HepG2 (cell line): Measurements from ENCODE around the gene NGDN. TPM values are rescaled to one million over a fixed set of nuclear protein-coding genes. Genes with fewer than 3 reads are reported as not detected.

ENCODE experiments used
- EP300 ChIP-seq, 3 experiments: sonication (generic) in 1 of 3; formaldehyde crosslinking in 1 of 3; IDR thresholded peaks; 2 replicates each; pipeline versions ENCODE4 v1.5.1 to v1.6.1; 2011 to 2020; ENCODE audit warnings: low read depth in 2 of 3, low read length in 2 of 3, borderline replicate concordance in 1 of 3, improper control_type of control experiment in 1 of 3, mild to moderate bottlenecking in 1 of 3, missing genetic modification reagents in 1 of 3, moderate library complexity in 1 of 3
- FOXM1 ChIP-seq: sonication (generic); formaldehyde crosslinking; IDR thresholded peaks from 2 replicates; pipeline ENCODE4 v1.5.0; 2020; ENCODE audit warnings: missing genetic modification reagents
- HBP1 ChIP-seq: IDR thresholded peaks from 2 replicates; pipeline ENCODE4 v1.6.1; 2016; ENCODE audit warnings: low read depth, control low read depth
- HOXA5 ChIP-seq: sonication (generic); formaldehyde crosslinking; IDR thresholded peaks from 2 replicates; pipeline ENCODE4 v1.4.0; 2020; ENCODE audit warnings: missing genetic modification reagents
- JUND ChIP-seq: sonication (generic); formaldehyde crosslinking; IDR thresholded peaks from 2 replicates; pipeline ENCODE4 v1.8.0; 2022; ENCODE audit warnings: mild to moderate bottlenecking, missing genetic modification reagents
- KAT7 ChIP-seq: IDR thresholded peaks from 2 replicates; pipeline ENCODE4 v1.6.1; 2018; ENCODE audit warnings: borderline replicate concordance, missing compliant biosample characterization
- KDM4B ChIP-seq: sonication (generic); formaldehyde crosslinking; IDR thresholded peaks from 2 replicates; pipeline ENCODE4 v1.4.0; 2020; ENCODE audit warnings: missing genetic modification reagents
- NFAT5 ChIP-seq: sonication (generic); formaldehyde crosslinking; IDR thresholded peaks from 2 replicates; pipeline ENCODE4 v1.4.0; 2020; ENCODE audit warnings: missing genetic modification reagents
- NPAS2 ChIP-seq: sonication (generic); formaldehyde crosslinking; IDR thresholded peaks from 2 replicates; pipeline ENCODE4 v1.8.0; 2022; ENCODE audit warnings: mild to moderate bottlenecking, missing genetic modification reagents, borderline replicate concordance
- PBX3 ChIP-seq: sonication (generic); formaldehyde crosslinking; IDR thresholded peaks from 2 replicates; pipeline ENCODE4 v1.8.1; 2023; ENCODE audit warnings: missing genetic modification reagents, inconsistent platforms, borderline replicate concordance
- SNAI1 ChIP-seq: sonication (generic); formaldehyde crosslinking; IDR thresholded peaks from 2 replicates; pipeline ENCODE4 v1.5.0; 2020; ENCODE audit warnings: mild to moderate bottlenecking, missing genetic modification reagents, borderline replicate concordance
- SNAPC5 ChIP-seq: sonication (generic); formaldehyde crosslinking; IDR thresholded peaks from 2 replicates; pipeline ENCODE4 v1.8.1; 2023; ENCODE audit warnings: mild to moderate bottlenecking, missing genetic modification reagents, borderline replicate concordance
- ZNF235 ChIP-seq: sonication (generic); formaldehyde crosslinking; IDR thresholded peaks from 2 replicates; pipeline ENCODE4 v1.8.1; 2023; ENCODE audit warnings: mild to moderate bottlenecking, missing genetic modification reagents, borderline replicate concordance
- ZNF333 ChIP-seq: sonication (generic); formaldehyde crosslinking; IDR thresholded peaks from 2 replicates; pipeline ENCODE4 v1.4.0; 2020; ENCODE audit warnings: mild to moderate bottlenecking, missing genetic modification reagents, borderline replicate concordance
- ZNF350 ChIP-seq: sonication (generic); formaldehyde crosslinking; IDR thresholded peaks from 2 replicates; pipeline ENCODE4 v1.4.0; 2020; ENCODE audit warnings: mild to moderate bottlenecking, low read depth, missing genetic modification reagents, borderline replicate concordance
- polyA plus RNA-seq, 8 experiments: library from polyadenylated mRNA; depleted of rRNA in 3 of 8; stranded (reverse) in 7 of 8; unstranded in 1 of 8; fragments of >200 nt; fragmentation: Illumina TruSeq in 4 of 8; extraction: Trizol in 4 of 8; gene quantifications; 2 replicates each; pipeline versions ENCODE4 v1.2.1 to v1.2.3, GENCODE V29; 2011 to 2016; ENCODE audit warnings: low read depth in 4 of 8, missing spikeins in 1 of 8, mixed read lengths in 1 of 8; ENCODE audit not compliant: insufficient read depth in 1 of 8
- total RNA-seq, 5 experiments: library from RNA; depleted of rRNA; stranded (reverse); fragments of >200 nt; fragmentation: Illumina TruSeq; extraction: Trizol; gene quantifications; 2 replicates each; pipeline ENCODE4 v1.2.3, GENCODE V29; 2016; ENCODE audit warnings: low read depth in 1 of 5
- TF ChIP-seq, protein P1 (sequence below): IDR thresholded peaks from 2 replicates; pipeline ENCODE4 v1.6.1; 2012; ENCODE audit warnings: low read length, improper control_type of control experiment
- TF ChIP-seq, protein P2 (sequence below): sonication (generic); formaldehyde crosslinking; IDR thresholded peaks from 2 replicates; pipeline ENCODE4 v1.8.1; 2023; ENCODE audit warnings: missing genetic modification reagents, mild to moderate bottlenecking, borderline replicate concordance

NGDN gene
- total and polyA plus RNA-seq, 2 of the 13 experiments (the other 11 are each of a cell fraction or from before 2014, with no cell fraction given) = 154 to 216 TPM

GRCh38 chr14:23481362-23481970 is 12.0 kb downstream of the NGDN start (continued):
- TF ChIP-seq NPAS2 (no peak), KDM4B (CRISPR knock-in tag) (no peak), SNAPC5 (no peak), FOXM1 (CRISPR knock-in tag) (no peak), JUND (CRISPR knock-in tag) (no peak), KAT7 (no peak), ZNF333 (CRISPR knock-in tag) (no peak), HOXA5 (CRISPR knock-in tag) (0 out of 2 replicates have a peak, but pooled peaks have one; percentile 38), SNAI1 (CRISPR knock-in tag) (no peak), EP300 (IDR thresholded peaks at IDR 0.05; ENCODE audit: low read depth in 2 of 2, low read length in 2 of 2) (no peak), EP300 (CRISPR knock-in tag; IDR thresholded peaks at IDR 0.05; ENCODE audit: borderline replicate concordance) (no peak), ZNF235 (CRISPR knock-in tag) (no peak), PBX3 (CRISPR knock-in tag) (no peak), NFAT5 (no peak), ZNF350 (CRISPR knock-in tag) (no peak), HBP1 (no peak)
- TF ChIP-seq, protein P1, sequence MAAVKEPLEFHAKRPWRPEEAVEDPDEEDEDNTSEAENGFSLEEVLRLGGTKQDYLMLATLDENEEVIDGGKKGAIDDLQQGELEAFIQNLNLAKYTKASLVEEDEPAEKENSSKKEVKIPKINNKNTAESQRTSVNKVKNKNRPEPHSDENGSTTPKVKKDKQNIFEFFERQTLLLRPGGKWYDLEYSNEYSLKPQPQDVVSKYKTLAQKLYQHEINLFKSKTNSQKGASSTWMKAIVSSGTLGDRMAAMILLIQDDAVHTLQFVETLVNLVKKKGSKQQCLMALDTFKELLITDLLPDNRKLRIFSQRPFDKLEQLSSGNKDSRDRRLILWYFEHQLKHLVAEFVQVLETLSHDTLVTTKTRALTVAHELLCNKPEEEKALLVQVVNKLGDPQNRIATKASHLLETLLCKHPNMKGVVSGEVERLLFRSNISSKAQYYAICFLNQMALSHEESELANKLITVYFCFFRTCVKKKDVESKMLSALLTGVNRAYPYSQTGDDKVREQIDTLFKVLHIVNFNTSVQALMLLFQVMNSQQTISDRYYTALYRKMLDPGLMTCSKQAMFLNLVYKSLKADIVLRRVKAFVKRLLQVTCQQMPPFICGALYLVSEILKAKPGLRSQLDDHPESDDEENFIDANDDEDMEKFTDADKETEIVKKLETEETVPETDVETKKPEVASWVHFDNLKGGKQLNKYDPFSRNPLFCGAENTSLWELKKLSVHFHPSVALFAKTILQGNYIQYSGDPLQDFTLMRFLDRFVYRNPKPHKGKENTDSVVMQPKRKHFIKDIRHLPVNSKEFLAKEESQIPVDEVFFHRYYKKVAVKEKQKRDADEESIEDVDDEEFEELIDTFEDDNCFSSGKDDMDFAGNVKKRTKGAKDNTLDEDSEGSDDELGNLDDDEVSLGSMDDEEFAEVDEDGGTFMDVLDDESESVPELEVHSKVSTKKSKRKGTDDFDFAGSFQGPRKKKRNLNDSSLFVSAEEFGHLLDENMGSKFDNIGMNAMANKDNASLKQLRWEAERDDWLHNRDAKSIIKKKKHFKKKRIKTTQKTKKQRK = no peak
- TF ChIP-seq, protein P2, sequence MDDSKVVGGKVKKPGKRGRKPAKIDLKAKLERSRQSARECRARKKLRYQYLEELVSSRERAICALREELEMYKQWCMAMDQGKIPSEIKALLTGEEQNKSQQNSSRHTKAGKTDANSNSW = no peak
